ENCODE results near the gene KCNA5. TPM values are rescaled to one million over a fixed set of nuclear protein-coding genes. Genes with fewer than 3 reads are reported as not detected.

The KCNA5 gene
- polyA plus RNA-seq, 1 donor: 1.9 TPM

Other genes with a start within 250 kb of the KCNA5 start
- gene KCNA1, start 134.0 kb upstream of the KCNA5 start, polyA plus RNA-seq (ENCODE audit: insufficient read length): 0.07 TPM